HepG2 (cell line): Measurements from ENCODE around the gene AUTS2. TPM values are rescaled to one million over a fixed set of nuclear protein-coding genes. Genes with fewer than 3 reads are reported as not detected.

ENCODE experiments used
- ATAC-seq: fragments of 200-7000 bp; cut with Tn5 transposase; 3 replicates; pipeline ENCODE4 v1.9.1; 2020; ENCODE audit warnings: mild to moderate bottlenecking, moderate library complexity
- BruUV-seq: library from RNA; stranded (reverse); fragments of 400-500 nt; replicated peaks from 2 replicates; lab custom pipeline; 2021; lab: Mats Ljungman, UMichigan
- CTCF ChIA-PET: fragments of 300-600 bp; formaldehyde crosslinking; extraction: SDS; loops from one replicate; lab custom pipeline; 2021; ENCODE audit warnings: low total read pairs, inconsistent platforms, low intra/inter-chr PET ratio; lab: Yijun Ruan, JAX
- POLR2A ChIA-PET: fragments of 350-600 bp; sonication (Branson Sonifier 250); formaldehyde crosslinking; loops from one replicate; lab custom pipeline; 2020; ENCODE audit warnings: antibody characterized with exemption, inconsistent platforms; lab: Yijun Ruan, JAX
- DNase-seq: peaks from one replicate; pipeline ENCODE4 v3.0.0-alpha.2; 2015; ENCODE audit warnings: low spot score
- FAIRE-seq: peaks from 3 replicates; lab custom pipeline; 2011; peaks lifted over from hg19 to GRCh38; lab: Jason Lieb, UNC
- H2AFZ ChIP-seq: one replicate; pipeline ENCODE4 v1.6.1; 2011; ENCODE audit warnings: low read length, inconsistent platforms
- H3K27ac ChIP-seq: fragments of 300-600 bp; 3 replicates; pipeline ENCODE4 v1.8.0; 2011; ENCODE audit warnings: mixed run types, mild to moderate bottlenecking, mixed read lengths, low read length, inconsistent platforms; ENCODE audit not compliant: insufficient read depth; ENCODE audit errors: extremely low read length
- H3K27me3 ChIP-seq, 2 experiments: fragments of 200-600 bp in 1 of 2; 2 replicates in 1 of 2; 3 replicates in 1 of 2; pipeline versions ENCODE4 v1.6.0 to v1.8.0; 2011; ENCODE audit warnings: low read length in 2 of 2, mild to moderate bottlenecking in 2 of 2, moderate library complexity in 2 of 2, inconsistent platforms in 1 of 2; ENCODE audit not compliant: insufficient read depth in 2 of 2, control insufficient read depth in 1 of 2
- H3K36me3 ChIP-seq, 2 experiments: fragments of 200-600 bp in 1 of 2; replicated peaks in 1 of 2; 2 replicates in 1 of 2; 3 replicates in 1 of 2; pipeline versions ENCODE4 v1.5.1 to v1.8.0; 2011; ENCODE audit warnings: low read length in 2 of 2, inconsistent platforms in 1 of 2; ENCODE audit not compliant: insufficient read depth in 2 of 2, control insufficient read depth in 1 of 2
- H3K4me1 ChIP-seq: 2 replicates; pipeline ENCODE4 v1.5.1; 2012; ENCODE audit warnings: low read length, inconsistent platforms; ENCODE audit not compliant: insufficient read depth
- H3K4me2 ChIP-seq: 2 replicates; pipeline ENCODE4 v1.6.0; 2011; ENCODE audit warnings: low read depth, low read length, inconsistent platforms
- H3K4me3 ChIP-seq, 3 experiments: fragments of 200-600 bp in 1 of 3; sonication (generic), shearing (Covaris generic) in 1 of 3; replicated peaks in 1 of 3; 2 replicates each; pipeline ENCODE4 v1.5.1; 2011 to 2016; ENCODE audit warnings: low read length in 3 of 3, inconsistent platforms in 2 of 3, low read depth in 2 of 3, mild to moderate bottlenecking in 2 of 3, control low read depth in 1 of 3, mixed read lengths in 1 of 3; ENCODE audit not compliant: insufficient read depth in 1 of 3
- H3K79me2 ChIP-seq: one replicate; pipeline ENCODE4 v1.6.1; 2011; ENCODE audit warnings: low read length, inconsistent platforms; ENCODE audit not compliant: insufficient read depth
- H3K9ac ChIP-seq: 2 replicates; pipeline ENCODE4 v1.6.0; 2011; ENCODE audit warnings: mild to moderate bottlenecking, low read depth, low read length, inconsistent platforms; ENCODE audit not compliant: insufficient read depth
- H3K9me3 ChIP-seq: 2 replicates; pipeline ENCODE4 v1.5.1; 2012; ENCODE audit warnings: mild to moderate bottlenecking, low read length
- H4K20me1 ChIP-seq: 2 replicates; pipeline ENCODE4 v1.6.0; 2011; ENCODE audit warnings: inconsistent platforms, mild to moderate bottlenecking, low read length, moderate library complexity; ENCODE audit not compliant: insufficient read depth
- BATF2 ChIP-seq: sonication (generic); formaldehyde crosslinking; IDR thresholded peaks from 2 replicates; pipeline ENCODE4 v1.8.0; 2022; ENCODE audit warnings: mild to moderate bottlenecking, missing genetic modification reagents, moderate library complexity
- GTF2F1 ChIP-seq: fragments of 150-350 bp; IDR thresholded peaks from 2 replicates; pipeline ENCODE4 v1.6.1; 2014; ENCODE audit warnings: low read length
- KDM3A ChIP-seq: IDR thresholded peaks from 2 replicates; pipeline ENCODE4 v1.6.1; 2018; ENCODE audit warnings: low read depth, missing compliant biosample characterization
- KMT2A ChIP-seq: sonication (generic); formaldehyde crosslinking; IDR thresholded peaks from 2 replicates; pipeline ENCODE4 v1.4.0; 2020; ENCODE audit warnings: missing genetic modification reagents
- NCOA5 ChIP-seq: sonication (generic); formaldehyde crosslinking; IDR thresholded peaks from 2 replicates; pipeline ENCODE4 v1.4.0; 2020; ENCODE audit warnings: missing genetic modification reagents
- NFE2L1 ChIP-seq: sonication (generic); formaldehyde crosslinking; IDR thresholded peaks from 2 replicates; pipeline ENCODE4 v1.4.0; 2020; ENCODE audit warnings: missing genetic modification reagents, mild to moderate bottlenecking, borderline replicate concordance
- NR3C1 ChIP-seq: sonication (generic); formaldehyde crosslinking; IDR thresholded peaks from 2 replicates; pipeline ENCODE4 v1.4.0; 2020; ENCODE audit warnings: missing genetic modification reagents
- ZFY ChIP-seq: sonication (generic); formaldehyde crosslinking; IDR thresholded peaks from 2 replicates; pipeline ENCODE4 v1.4.0; 2020; ENCODE audit warnings: missing genetic modification reagents
- ZNF234 ChIP-seq: sonication (generic); formaldehyde crosslinking; conservative IDR thresholded peaks from 2 replicates; pipeline ENCODE4 v1.5.1; 2020; ENCODE audit warnings: mild to moderate bottlenecking, missing genetic modification reagents
- ZNF790 ChIP-seq: sonication (generic); formaldehyde crosslinking; IDR thresholded peaks from 2 replicates; pipeline ENCODE4 v1.8.0; 2022; ENCODE audit warnings: missing genetic modification reagents, mild to moderate bottlenecking, borderline replicate concordance
- whole genome bisulfite sequencing: methylation state at CpG from one replicate; pipeline ENCODE4 v1.1.6; 2017; ENCODE audit warnings: low lambda C conversion rate; 5-methylcytosine and 5-hydroxymethylcytosine counted together
- in situ Hi-C: cut with HindIII; loops from 2 replicates; pipeline ENCODE4 v1.10.0; 2017; ENCODE audit warnings: low pct_unique_long_range_greater_than_20kb; ENCODE audit not compliant: extremely low pct_ligation_motif_present
- intact Hi-C: fragments of 100-400 bp; cut with micrococcal nuclease; formaldehyde crosslinking; loops from one replicate; pipeline ENCODE4 v1.10.0; 2022; ENCODE audit not compliant: unreplicated experiment
- polyA plus RNA-seq, 8 experiments: library from polyadenylated mRNA; depleted of rRNA in 3 of 8; stranded (reverse) in 7 of 8; unstranded in 1 of 8; fragments of >200 nt; fragmentation: Illumina TruSeq in 4 of 8; extraction: Trizol in 4 of 8; gene quantifications; 2 replicates each; pipeline versions ENCODE4 v1.2.1 to v1.2.3, GENCODE V29; 2011 to 2016; ENCODE audit warnings: low read depth in 4 of 8, missing spikeins in 1 of 8, mixed read lengths in 1 of 8; ENCODE audit not compliant: insufficient read depth in 1 of 8
- total RNA-seq, 5 experiments: library from RNA; depleted of rRNA; stranded (reverse); fragments of >200 nt; fragmentation: Illumina TruSeq; extraction: Trizol; gene quantifications; 2 replicates each; pipeline ENCODE4 v1.2.3, GENCODE V29; 2016; ENCODE audit warnings: low read depth in 1 of 5
- TF ChIP-seq, protein P1 (sequence below): sonication (generic); formaldehyde crosslinking; IDR thresholded peaks from 2 replicates; pipeline ENCODE4 v1.4.0; 2020; ENCODE audit warnings: missing genetic modification reagents; ENCODE audit errors: not compliant biosample characterization
- TF ChIP-seq, protein P2 (sequence below): IDR thresholded peaks from 2 replicates; pipeline ENCODE4 v1.6.1; 2016; ENCODE audit warnings: low read depth, missing genetic modification reagents, missing compliant biosample characterization

AUTS2 gene
- total and polyA plus RNA-seq, 2 of the 13 experiments (the other 11 are each of a cell fraction or from before 2014, with no cell fraction given), result 0.38 TPM; not detected in 1

GRCh38 chr7:69786730-69787395, 188.6 kb downstream of the AUTS2 start (continued):
- TF ChIP-seq NFE2L1 (CRISPR knock-in tag) (no peak), NCOA5 (no peak)

DNA sequence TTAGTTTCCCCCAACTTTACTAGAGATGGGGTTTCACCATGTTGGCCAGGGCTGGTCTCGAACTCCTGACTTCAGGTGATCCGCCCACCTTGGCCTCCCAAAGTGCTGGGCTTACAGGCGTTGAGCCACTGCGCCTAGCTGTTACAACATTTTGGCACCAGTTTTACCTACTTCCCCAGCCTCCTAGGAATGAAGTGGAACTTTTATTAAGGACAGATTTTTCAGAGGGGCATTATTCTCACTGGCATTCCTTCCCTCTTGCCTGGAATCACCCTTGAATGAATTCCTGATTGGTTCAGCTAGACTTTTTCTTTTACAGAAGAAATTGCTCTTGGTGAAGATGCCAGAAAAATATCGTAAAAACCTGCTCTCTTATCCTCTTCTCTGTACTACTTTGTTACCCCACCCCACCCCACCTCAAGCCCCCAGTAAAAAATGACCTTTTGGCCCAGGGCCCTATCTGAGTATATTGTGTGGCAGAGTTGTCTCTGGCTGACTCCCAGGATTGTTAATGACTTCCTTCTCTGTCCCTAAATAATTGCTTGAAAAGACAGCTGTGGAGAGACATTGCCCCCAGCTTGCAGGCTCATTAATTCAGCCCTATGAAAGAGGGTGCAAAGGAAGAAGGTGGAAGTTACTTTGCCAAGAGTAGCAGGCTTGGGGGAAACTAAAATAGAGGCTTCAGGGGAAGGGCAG, 189.6 kb downstream of the AUTS2 start:
- intact Hi-C loops (no loop called here), in situ Hi-C loops (no loop called here)
- no peaks in the 10 kb centered on the region for H4K20me1 ChIP-seq
- CTCF ChIA-PET, result no interaction called here
- H3K9ac ChIP-seq, result no peak overlapping the region
- ATAC-seq, result no peak
- H3K27me3 ChIP-seq, result no peaks in the 10 kb centered on the region
- H3K9me3 ChIP-seq, result no peaks in the 10 kb centered on the region
- no peak overlapping the region for H3K4me3 ChIP-seq
- no peak overlapping the region for H3K4me2 ChIP-seq
- POLR2A ChIA-PET, result no interaction called here
- FAIRE-seq, result no peak
- no peak for DNase-seq
- 45% methylated on average over 5 of the region's 5 CpGs for WGBS
- no peaks in the 10 kb centered on the region for H3K4me1 ChIP-seq
- no TSS peak for BruUV-seq
- H3K79me2 ChIP-seq, result no peaks in the 10 kb centered on the region
- H2AFZ ChIP-seq, result no peak overlapping the region
- H3K36me3 ChIP-seq, result no peaks in the 10 kb centered on the region
- H3K27ac ChIP-seq, result no peak overlapping the region
- TF ChIP-seq GTF2F1 (no peak), KDM3A (CRISPR knock-in tag) (no peak), ZNF234 (no peak), KMT2A (no peak), BATF2 (CRISPR knock-in tag) (no peak), ZFY (CRISPR knock-in tag) (no peak), ZNF790 (CRISPR knock-in tag) (no peak), NR3C1 (CRISPR knock-in tag) (no peak)
- TF ChIP-seq, protein P1, sequence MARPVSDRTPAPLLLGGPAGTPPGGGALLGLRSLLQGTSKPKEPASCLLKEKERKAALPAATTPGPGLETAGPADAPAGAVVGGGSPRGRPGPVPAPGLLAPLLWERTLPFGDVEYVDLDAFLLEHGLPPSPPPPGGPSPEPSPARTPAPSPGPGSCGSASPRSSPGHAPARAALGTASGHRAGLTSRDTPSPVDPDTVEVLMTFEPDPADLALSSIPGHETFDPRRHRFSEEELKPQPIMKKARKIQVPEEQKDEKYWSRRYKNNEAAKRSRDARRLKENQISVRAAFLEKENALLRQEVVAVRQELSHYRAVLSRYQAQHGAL (CRISPR knock-in tag), result no peak
- TF ChIP-seq, protein P2, sequence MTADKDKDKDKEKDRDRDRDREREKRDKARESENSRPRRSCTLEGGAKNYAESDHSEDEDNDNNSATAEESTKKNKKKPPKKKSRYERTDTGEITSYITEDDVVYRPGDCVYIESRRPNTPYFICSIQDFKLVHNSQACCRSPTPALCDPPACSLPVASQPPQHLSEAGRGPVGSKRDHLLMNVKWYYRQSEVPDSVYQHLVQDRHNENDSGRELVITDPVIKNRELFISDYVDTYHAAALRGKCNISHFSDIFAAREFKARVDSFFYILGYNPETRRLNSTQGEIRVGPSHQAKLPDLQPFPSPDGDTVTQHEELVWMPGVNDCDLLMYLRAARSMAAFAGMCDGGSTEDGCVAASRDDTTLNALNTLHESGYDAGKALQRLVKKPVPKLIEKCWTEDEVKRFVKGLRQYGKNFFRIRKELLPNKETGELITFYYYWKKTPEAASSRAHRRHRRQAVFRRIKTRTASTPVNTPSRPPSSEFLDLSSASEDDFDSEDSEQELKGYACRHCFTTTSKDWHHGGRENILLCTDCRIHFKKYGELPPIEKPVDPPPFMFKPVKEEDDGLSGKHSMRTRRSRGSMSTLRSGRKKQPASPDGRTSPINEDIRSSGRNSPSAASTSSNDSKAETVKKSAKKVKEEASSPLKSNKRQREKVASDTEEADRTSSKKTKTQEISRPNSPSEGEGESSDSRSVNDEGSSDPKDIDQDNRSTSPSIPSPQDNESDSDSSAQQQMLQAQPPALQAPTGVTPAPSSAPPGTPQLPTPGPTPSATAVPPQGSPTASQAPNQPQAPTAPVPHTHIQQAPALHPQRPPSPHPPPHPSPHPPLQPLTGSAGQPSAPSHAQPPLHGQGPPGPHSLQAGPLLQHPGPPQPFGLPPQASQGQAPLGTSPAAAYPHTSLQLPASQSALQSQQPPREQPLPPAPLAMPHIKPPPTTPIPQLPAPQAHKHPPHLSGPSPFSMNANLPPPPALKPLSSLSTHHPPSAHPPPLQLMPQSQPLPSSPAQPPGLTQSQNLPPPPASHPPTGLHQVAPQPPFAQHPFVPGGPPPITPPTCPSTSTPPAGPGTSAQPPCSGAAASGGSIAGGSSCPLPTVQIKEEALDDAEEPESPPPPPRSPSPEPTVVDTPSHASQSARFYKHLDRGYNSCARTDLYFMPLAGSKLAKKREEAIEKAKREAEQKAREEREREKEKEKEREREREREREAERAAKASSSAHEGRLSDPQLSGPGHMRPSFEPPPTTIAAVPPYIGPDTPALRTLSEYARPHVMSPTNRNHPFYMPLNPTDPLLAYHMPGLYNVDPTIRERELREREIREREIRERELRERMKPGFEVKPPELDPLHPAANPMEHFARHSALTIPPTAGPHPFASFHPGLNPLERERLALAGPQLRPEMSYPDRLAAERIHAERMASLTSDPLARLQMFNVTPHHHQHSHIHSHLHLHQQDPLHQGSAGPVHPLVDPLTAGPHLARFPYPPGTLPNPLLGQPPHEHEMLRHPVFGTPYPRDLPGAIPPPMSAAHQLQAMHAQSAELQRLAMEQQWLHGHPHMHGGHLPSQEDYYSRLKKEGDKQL, result no peak
